Bronchial epithelial cell (primary cell): ENCODE measurements around the gene SLFN12. TPM values are rescaled to one million over a fixed set of nuclear protein-coding genes. Genes with fewer than 3 reads are reported as not detected.
A peak's percentile ranks its signal among the peaks of the same experiment; 100 is the strongest.

ENCODE experiments used
- DNase-seq: peaks from one replicate; pipeline ENCODE4 v3.0.0-alpha.2; 2010; ENCODE audit warnings: low read depth
- FAIRE-seq: peaks from 2 replicates; lab custom pipeline; 2011; peaks lifted over from hg19 to GRCh38; lab: Jason Lieb, UNC
- H3K27me3 ChIP-seq: 2 replicates; pipeline ENCODE4 v1.5.1; 2011; ENCODE audit warnings: low read length; ENCODE audit not compliant: control insufficient read depth, insufficient read depth
- H3K36me3 ChIP-seq: 2 replicates; pipeline ENCODE4 v1.5.1; 2011; ENCODE audit warnings: low read length; ENCODE audit not compliant: control insufficient read depth, insufficient read depth
- H3K4me3 ChIP-seq: 2 replicates; pipeline ENCODE4 v1.5.1; 2011; ENCODE audit warnings: mild to moderate bottlenecking, low read depth, low read length, control low read depth
- CTCF ChIP-seq: IDR thresholded peaks from 2 replicates; pipeline ENCODE4 v1.5.1; 2011; ENCODE audit warnings: mild to moderate bottlenecking, moderate library complexity, low read length, control low read depth, inconsistent platforms; ENCODE audit not compliant: insufficient read depth, severe bottlenecking
- total RNA-seq: library from RNA; depleted of rRNA; stranded (reverse); fragments of >200 nt; gene quantifications from 2 replicates; pipeline ENCODE4 v1.2.1, GENCODE V29; 2014

Gene SLFN12
- 2.3 and 4.2 TPM in 2 replicates for total RNA-seq

GRCh38 chr17:35432176-35433074 is at the start of gene SLFN12:
Gene SLFN12, minus strand, starts transcription at chr17:35432500. Its CDS starts 9,472 bp downstream, at chr17:35423028.
- DNase-seq (peak; percentile 86), FAIRE-seq (no peak)
- H3K27me3 ChIP-seq: no peaks in the 10 kb centered on the region
- TF ChIP-seq CTCF: no peak
- H3K36me3 ChIP-seq: no peaks in the 10 kb centered on the region
- H3K4me3 ChIP-seq: peak within 1 kb of the TSS; percentile 47

GRCh38 chr17:35479271-35479670 is 47.0 kb upstream of the SLFN12 start:
- FAIRE-seq (no peak), DNase-seq (no peak)
- no peak for TF ChIP-seq CTCF
- Histone ChIP-seq H3K27me3 (peaks cover 7% of the 10 kb centered on the region), H3K36me3 (no peaks in the 10 kb centered on the region), H3K4me3 (no peak overlapping the region)

GRCh38 chr17:35477248-35477647 is 44.9 kb upstream of the SLFN12 start:
- Histone ChIP-seq H3K36me3 (no peaks in the 10 kb centered on the region), H3K4me3 (no peak overlapping the region), H3K27me3 (peaks cover 4% of the 10 kb centered on the region)
- no peak for TF ChIP-seq CTCF
- DNase-seq (no peak), FAIRE-seq (no peak)

- Histone ChIP-seq H3K4me3 (no peak overlapping the region), H3K36me3 (no peaks in the 10 kb centered on the region), H3K27me3 (peaks cover 4% of the 10 kb centered on the region)
- no peak for TF ChIP-seq CTCF
- DNase-seq: no peak
- FAIRE-seq: no peak
Measured at GRCh38 chr17:35476283-35476820, 44.1 kb upstream of the SLFN12 start.

GRCh38 chr17:35468475-35468874 is 36.2 kb upstream of the SLFN12 start:
- no peak for FAIRE-seq
- no peaks in the 10 kb centered on the region for H3K36me3 ChIP-seq
- H3K4me3 ChIP-seq: no peak overlapping the region
- peaks cover 2% of the 10 kb centered on the region for H3K27me3 ChIP-seq
- no peak for DNase-seq
- TF ChIP-seq CTCF: no peak
